Activated naive CD4-positive, alpha-beta T cell treated with anti-CD3 and anti-CD28 coated beads, Interleukin-2, amount 50 U/mL, for 72 hours (primary cell): ENCODE measurements around the gene NLRP9. TPM values are rescaled to one million over a fixed set of nuclear protein-coding genes. Genes with fewer than 3 reads are reported as not detected.
A peak's percentile ranks its signal among the peaks of the same experiment; 100 is the strongest.

Experiments
- ATAC-seq, 2 donors: fragments of 150-1000 bp; cut with Tn5 transposase; 2 replicates each; pipeline ENCODE4 v1.10.0; 2021; ENCODE audit warnings: mild to moderate bottlenecking in 2 of 2, moderate library complexity in 2 of 2
- DNase-seq, 2 donors: peaks; one replicate each; pipeline ENCODE4 v3.0.0; 2021 to 2022; ENCODE audit warnings: low spot score in 2 of 2
- H3K27ac Mint-ChIP-seq, 2 donors: one replicate each; pipeline ENCODE4 v1.8.0; 2022; ENCODE audit warnings: mild to moderate bottlenecking in 2 of 2, mixed read lengths in 2 of 2
- H3K36me3 Mint-ChIP-seq, 2 donors: one replicate each; pipeline ENCODE4 v1.8.0; 2022; ENCODE audit warnings: mixed read lengths in 2 of 2
- H3K9me3 Mint-ChIP-seq, 2 donors: one replicate each; pipeline ENCODE4 v1.8.0; 2022; ENCODE audit warnings: mixed read lengths in 2 of 2
- total RNA-seq, 2 donors: library from RNA; stranded (reverse); gene quantifications; one replicate each; pipeline ENCODE4 v1.2.3, GENCODE V29; 2022

NLRP9 gene
- total RNA-seq, 2 donors from 2014 or later: 0.09 TPM; not detected in 1

GRCh38 chr19:55672418-55672817 lies 65.8 kb downstream of the NLRP9 start:
- no peak overlapping the region for H3K27ac Mint-ChIP-seq
- H3K36me3 Mint-ChIP-seq: peaks cover 14 to 19% of the 10 kb centered on the region in 2 donors
- ATAC-seq (no peak), DNase-seq (no peak)
- no peaks in the 10 kb centered on the region for H3K9me3 Mint-ChIP-seq

- DNase-seq (no peak), ATAC-seq (no peak)
- no peak overlapping the region for H3K27ac Mint-ChIP-seq
- peaks cover 8 to 19% of the 10 kb centered on the region in 2 donors for H3K36me3 Mint-ChIP-seq
- no peaks in the 10 kb centered on the region for H3K9me3 Mint-ChIP-seq
These were observed 67.2 kb downstream of the NLRP9 start for GRCh38 chr19:55671054-55671378.

GRCh38 chr19:55670280-55671053 lies 67.7 kb downstream of the NLRP9 start:
- ATAC-seq (no peak), DNase-seq (no peak)
- Mint-ChIP-seq H3K36me3 (peaks cover 3 to 14% of the 10 kb centered on the region in 2 donors), H3K9me3 (no peaks in the 10 kb centered on the region), H3K27ac (peak overlapping the region in 1 of 2 donors; percentile 14)

GRCh38 chr19:55669418-55670279 lies 68.6 kb downstream of the NLRP9 start:
- H3K9me3 Mint-ChIP-seq: no peaks in the 10 kb centered on the region
- peak overlapping the region in 1 of 2 donors; percentile 79 for H3K27ac Mint-ChIP-seq
- peaks cover 0 to 12% of the 10 kb centered on the region in 2 donors for H3K36me3 Mint-ChIP-seq
- no peak for DNase-seq
- ATAC-seq: peak in 1 of 2 donors; percentile 4

GRCh38 chr19:55668603-55669348 lies 69.4 kb downstream of the NLRP9 start:
- peaks cover 6 to 11% of the 10 kb centered on the region in 2 donors for H3K36me3 Mint-ChIP-seq
- no peak for ATAC-seq
- no peak for DNase-seq
- peak overlapping the region in 1 of 2 donors; percentile 79 for H3K27ac Mint-ChIP-seq
- no peaks in the 10 kb centered on the region for H3K9me3 Mint-ChIP-seq

GRCh38 chr19:55667958-55668357 lies 70.2 kb downstream of the NLRP9 start:
- Mint-ChIP-seq H3K36me3 (peaks cover 10 to 14% of the 10 kb centered on the region in 2 donors), H3K9me3 (no peaks in the 10 kb centered on the region), H3K27ac (no peak overlapping the region)

GRCh38 chr19:55667511-55667910 lies 70.7 kb downstream of the NLRP9 start:
- ATAC-seq (no peak), DNase-seq (no peak)
- Mint-ChIP-seq H3K27ac (no peak overlapping the region), H3K36me3 (peaks cover 14 to 18% of the 10 kb centered on the region in 2 donors), H3K9me3 (no peaks in the 10 kb centered on the region)

More at GRCh38 chr19:55667958-55668357, 70.2 kb downstream of the NLRP9 start:
- DNase-seq (no peak), ATAC-seq (no peak)

GRCh38 chr19:55667006-55667381 lies 71.2 kb downstream of the NLRP9 start:
- peaks cover 16 to 21% of the 10 kb centered on the region in 2 donors for H3K36me3 Mint-ChIP-seq

GRCh38 chr19:55666343-55667005 lies 71.7 kb downstream of the NLRP9 start:
- H3K36me3 Mint-ChIP-seq: peaks cover 19 to 25% of the 10 kb centered on the region in 2 donors
- no peak overlapping the region for H3K27ac Mint-ChIP-seq
- ATAC-seq: no peak
- H3K9me3 Mint-ChIP-seq: no peaks in the 10 kb centered on the region
- DNase-seq: no peak

More at GRCh38 chr19:55667006-55667381, 71.2 kb downstream of the NLRP9 start:
- ATAC-seq: no peak
- Mint-ChIP-seq H3K27ac (no peak overlapping the region), H3K9me3 (no peaks in the 10 kb centered on the region)
- no peak for DNase-seq

- H3K36me3 Mint-ChIP-seq: peaks cover 29 to 34% of the 10 kb centered on the region in 2 donors
- no peak for DNase-seq
- H3K9me3 Mint-ChIP-seq: no peaks in the 10 kb centered on the region
- no peak for ATAC-seq
- H3K27ac Mint-ChIP-seq: peak overlapping the region; percentile 43 to 81
These were observed 74.2 kb downstream of the NLRP9 start for GRCh38 chr19:55663846-55664536.

- no peak for ATAC-seq
- H3K27ac Mint-ChIP-seq: peak overlapping the region; percentile 59 to 85
- DNase-seq: no peak
- H3K9me3 Mint-ChIP-seq: no peaks in the 10 kb centered on the region
- peaks cover 34 to 42% of the 10 kb centered on the region in 2 donors for H3K36me3 Mint-ChIP-seq
These were observed 76.4 kb downstream of the NLRP9 start for GRCh38 chr19:55661826-55662225.

GRCh38 chr19:55660991-55661390 lies 77.2 kb downstream of the NLRP9 start:
- ATAC-seq (no peak), DNase-seq (no peak)
- Mint-ChIP-seq H3K9me3 (no peaks in the 10 kb centered on the region), H3K36me3 (peaks cover 40 to 49% of the 10 kb centered on the region in 2 donors), H3K27ac (no peak overlapping the region)

GRCh38 chr19:55660404-55660803 lies 77.8 kb downstream of the NLRP9 start:
- no peaks in the 10 kb centered on the region for H3K9me3 Mint-ChIP-seq
- H3K27ac Mint-ChIP-seq: peak overlapping the region in 1 of 2 donors; percentile 88
- H3K36me3 Mint-ChIP-seq: peaks cover 46 to 55% of the 10 kb centered on the region in 2 donors
- DNase-seq: no peak
- ATAC-seq: no peak

- Mint-ChIP-seq H3K27ac (peak overlapping the region; percentile 51 to 94), H3K9me3 (no peaks in the 10 kb centered on the region), H3K36me3 (peaks cover 46 to 56% of the 10 kb centered on the region in 2 donors)
- DNase-seq (no peak), ATAC-seq (no peak)
These were observed 78.4 kb downstream of the NLRP9 start for GRCh38 chr19:55659822-55660221.

- DNase-seq (no peak), ATAC-seq (no peak)
- Mint-ChIP-seq H3K36me3 (peaks cover 46 to 58% of the 10 kb centered on the region in 2 donors), H3K27ac (peak overlapping the region; percentile 51 to 94), H3K9me3 (no peaks in the 10 kb centered on the region)
These were observed 79.2 kb downstream of the NLRP9 start for GRCh38 chr19:55658846-55659459.
